ENCODE data around the gene UBL3.

Gene UBL3

GRCh38 chr13:29847501-29847983, 2.9 kb downstream of the UBL3 start:
- no peak for DNase-seq (ENCODE audit: low read depth, low spot score)
- ChIA-PET CTCF (interaction anchor here (0.8 to 23.4 kb wide), 8 partner anchors 14 to 285 kb away, joined by 3 to 360 read pairs (median 4); no protein-coding TSS in a partner anchor), POLR2A (interaction anchor here (1.1 to 1.6 kb wide), 2 partner anchors 77 to 267 kb away, joined by 4 to 6 read pairs; no protein-coding TSS in a partner anchor)
- TF ChIP-seq CTCF (IDR thresholded peaks at IDR 0.05; ENCODE audit: insufficient read depth, low read length, missing control alignments) = no peak
- peak overlapping the region; percentile 59 for H3K4me3 ChIP-seq (ENCODE audit: low read depth, low read length)

- H3K4me3 ChIP-seq (ENCODE audit: low read depth, low read length) = peak overlapping the region; percentile 59
- no peak for TF ChIP-seq CTCF (IDR thresholded peaks at IDR 0.05; ENCODE audit: insufficient read depth, low read length, missing control alignments)
- POLR2A ChIA-PET = interaction anchor here (1.1 to 1.6 kb wide), 2 partner anchors 78 to 268 kb away, joined by 4 to 6 read pairs; no protein-coding TSS in a partner anchor
- CTCF ChIA-PET = interaction anchor here (0.8 to 23.4 kb wide), 16 partner anchors 14 to 312 kb away, joined by 3 to 360 read pairs (median 4); no protein-coding TSS in a partner anchor
- DNase-seq (ENCODE audit: low read depth, low spot score) = no peak
Measured at GRCh38 chr13:29846475-29847256, 3.8 kb downstream of the UBL3 start.

- POLR2A ChIA-PET = no interaction called here
- CTCF ChIA-PET = interaction anchor here (0.7 to 23.4 kb wide), 18 partner anchors 11 to 287 kb away, joined by 3 to 360 read pairs (median 3); no protein-coding TSS in a partner anchor
- no peak for TF ChIP-seq CTCF (IDR thresholded peaks at IDR 0.05; ENCODE audit: insufficient read depth, low read length, missing control alignments)
- no peak overlapping the region for H3K4me3 ChIP-seq (ENCODE audit: low read depth, low read length)
- no peak for DNase-seq (ENCODE audit: low read depth, low spot score)
Measured at GRCh38 chr13:29845440-29846056, 4.9 kb downstream of the UBL3 start.

- DNase-seq (ENCODE audit: low read depth, low spot score) = no peak
- POLR2A ChIA-PET = no interaction called here
- CTCF ChIA-PET = interaction anchor here (0.7 to 23.4 kb wide), 11 partner anchors 9 to 288 kb away, joined by 3 to 360 read pairs (median 7); no protein-coding TSS in a partner anchor
- no peak for TF ChIP-seq CTCF (IDR thresholded peaks at IDR 0.05; ENCODE audit: insufficient read depth, low read length, missing control alignments)
- H3K4me3 ChIP-seq (ENCODE audit: low read depth, low read length) = no peak overlapping the region
Measured at GRCh38 chr13:29844441-29844840, 6.0 kb downstream of the UBL3 start.

GRCh38 chr13:29840585-29840984, 9.8 kb downstream of the UBL3 start:
- ChIA-PET CTCF (interaction anchor here (0.7 to 23.4 kb wide), 7 partner anchors 8 to 333 kb away, joined by 3 to 360 read pairs (median 3); no protein-coding TSS in a partner anchor), POLR2A (no interaction called here)
- DNase-seq (ENCODE audit: low read depth, low spot score) = no peak
- no peak overlapping the region for H3K4me3 ChIP-seq (ENCODE audit: low read depth, low read length)
- TF ChIP-seq CTCF (IDR thresholded peaks at IDR 0.05; ENCODE audit: insufficient read depth, low read length, missing control alignments) = no peak
